ENCODE data around the gene AREL1. TPM values are rescaled to one million over a fixed set of nuclear protein-coding genes. Genes with fewer than 3 reads are reported as not detected.

AREL1 gene
- total RNA-seq, 1 donor from 2014 or later: 22.6 TPM

GRCh38 chr14:74619672-74620131 is 93.2 kb downstream of the AREL1 start:
- intact Hi-C loops (cut with DNase I): loop anchor here (10.0 kb wide), 1 partner anchor 255 kb away; no protein-coding TSS in a partner anchor

GRCh38 chr14:74618078-74618952 is 94.6 kb downstream of the AREL1 start:
- ATAC-seq (ENCODE audit: poor library complexity) (peak; percentile 25), DNase-seq (no peak)
- intact Hi-C loops (cut with DNase I): loop anchor here (10.0 kb wide), 1 partner anchor 254 kb away; no protein-coding TSS in a partner anchor

More at GRCh38 chr14:74619672-74620131, 93.2 kb downstream of the AREL1 start:
- DNase-seq (peak; percentile 91), ATAC-seq (ENCODE audit: poor library complexity) (peak; percentile 89)

GRCh38 chr14:74616996-74617700 is 95.7 kb downstream of the AREL1 start:
- DNase-seq: no peak
- no peak for ATAC-seq (ENCODE audit: poor library complexity)
- intact Hi-C loops (cut with DNase I): loop anchor here (10.0 kb wide), 1 partner anchor 252 kb away; no protein-coding TSS in a partner anchor

- DNase-seq: no peak
- intact Hi-C loops (cut with DNase I): loop anchor here (10.0 kb wide), 1 partner anchor 252 kb away; no protein-coding TSS in a partner anchor
- ATAC-seq (ENCODE audit: poor library complexity): no peak
These were observed 96.4 kb downstream of the AREL1 start for GRCh38 chr14:74616507-74616906.

GRCh38 chr14:74615735-74616134 is 97.1 kb downstream of the AREL1 start:
- DNase-seq (no peak), ATAC-seq (ENCODE audit: poor library complexity) (no peak)
- intact Hi-C loops (cut with DNase I): loop anchor here (10.0 kb wide), 1 partner anchor 251 kb away; no protein-coding TSS in a partner anchor

- intact Hi-C loops (cut with DNase I): loop anchor here (10.0 kb wide), 1 partner anchor 250 kb away; no protein-coding TSS in a partner anchor
- DNase-seq (no peak), ATAC-seq (ENCODE audit: poor library complexity) (no peak)
These were observed 98.1 kb downstream of the AREL1 start for GRCh38 chr14:74614508-74615495.

GRCh38 chr14:74613211-74613914 is 99.5 kb downstream of the AREL1 start:
- DNase-seq (no peak), ATAC-seq (ENCODE audit: poor library complexity) (no peak)
- intact Hi-C loops (cut with DNase I): loop anchor here (10.0 kb wide), 1 partner anchor 249 kb away; no protein-coding TSS in a partner anchor

- intact Hi-C loops (cut with DNase I): loop anchor here (10.0 kb wide), 1 partner anchor 248 kb away; no protein-coding TSS in a partner anchor
These were observed 100.4 kb downstream of the AREL1 start for GRCh38 chr14:74612350-74613021.

GRCh38 chr14:74611650-74612349 is 101.1 kb downstream of the AREL1 start, which contains the start of gene LTBP2:
LTBP2 (minus strand) TSS chr14:74612237; CDS start chr14:74611944, 293 bp downstream.
- no peak for DNase-seq
- peak; percentile 46 for ATAC-seq (ENCODE audit: poor library complexity)
- intact Hi-C loops (cut with DNase I): loop anchor here (10.0 kb wide), 1 partner anchor 247 kb away; no protein-coding TSS in a partner anchor

More at GRCh38 chr14:74612350-74613021, 100.4 kb downstream of the AREL1 start:
- ATAC-seq (ENCODE audit: poor library complexity) (peak; percentile 89), DNase-seq (peak; percentile 91)

Other genes starting within 250 kb of the AREL1 start
- gene NPC2, start 219.8 kb downstream of the AREL1 start, total RNA-seq: 75.8 TPM
- gene ISCA2, start 219.3 kb downstream of the AREL1 start, total RNA-seq: 38.3 TPM
- 11.9 TPM for gene LTBP2, start 100.8 kb downstream of the AREL1 start, total RNA-seq
- gene FCF1, start 64 bp upstream of the AREL1 start, total RNA-seq: 35.8 TPM
- gene YLPM1, start 50.2 kb upstream of the AREL1 start, total RNA-seq: 26.6 TPM
- not detected for gene PROX2, start 163.1 kb upstream of the AREL1 start, total RNA-seq
- 205 TPM for gene DLST, start 168.8 kb upstream of the AREL1 start, total RNA-seq
- 16.8 TPM for gene RPS6KL1, start 210.2 kb upstream of the AREL1 start, total RNA-seq
- 5.1 TPM for gene PGF, start 242.5 kb upstream of the AREL1 start, total RNA-seq